NT2/D1 (cell line): ENCODE measurements around the gene ERBB4.

Experiments used
- DNase-seq: peaks from one replicate; pipeline ENCODE4 v3.0.0-alpha.2; 2011; ENCODE audit warnings: low read depth, low spot score
- H3K27me3 ChIP-seq: 2 replicates; pipeline ENCODE4 v1.6.0; 2011; ENCODE audit warnings: mild to moderate bottlenecking; ENCODE audit not compliant: insufficient read length, insufficient read depth
- H3K36me3 ChIP-seq: 2 replicates; pipeline ENCODE4 v1.6.1; 2011; ENCODE audit warnings: mild to moderate bottlenecking, low read length, mixed read lengths; ENCODE audit not compliant: insufficient read depth, insufficient read length
- H3K4me1 ChIP-seq: 2 replicates; pipeline ENCODE4 v1.5.1; 2011; ENCODE audit not compliant: insufficient read depth, insufficient read length
- H3K4me3 ChIP-seq: 2 replicates; pipeline ENCODE4 v1.5.1; 2011; ENCODE audit warnings: low read depth; ENCODE audit not compliant: insufficient read length
- H3K9ac ChIP-seq: 2 replicates; pipeline ENCODE4 v1.6.0; 2011; ENCODE audit warnings: low read depth; ENCODE audit not compliant: insufficient read length
- H3K9me3 ChIP-seq: 2 replicates; pipeline ENCODE4 v1.5.1; 2011; ENCODE audit warnings: mild to moderate bottlenecking, low read length; ENCODE audit not compliant: insufficient read depth
- SUZ12 ChIP-seq: IDR thresholded peaks from 2 replicates; pipeline ENCODE4 v1.6.1; 2011; ENCODE audit not compliant: insufficient read length, insufficient read depth; ENCODE audit errors: extremely low read depth
- YY1 ChIP-seq: IDR thresholded peaks from 2 replicates; pipeline ENCODE4 v1.6.1; 2011; ENCODE audit not compliant: insufficient read length, insufficient read depth
- ZNF274 ChIP-seq: IDR thresholded peaks from 2 replicates; pipeline ENCODE4 v1.6.1; 2011; ENCODE audit warnings: mild to moderate bottlenecking, low read depth, low read length

ERBB4 gene

GRCh38 chr2:211349031-211349430, 1189.6 kb downstream of the ERBB4 start:
- no peak for DNase-seq
- H3K36me3 ChIP-seq = no peaks in the 10 kb centered on the region
- H3K4me1 ChIP-seq = no peaks in the 10 kb centered on the region
- TF ChIP-seq SUZ12 (no peak), ZNF274 (no peak), YY1 (no peak)
- H3K27me3 ChIP-seq = no peaks in the 10 kb centered on the region
- H3K9ac ChIP-seq = no peak overlapping the region
- peaks cover 14% of the 10 kb centered on the region for H3K9me3 ChIP-seq
- H3K4me3 ChIP-seq = no peak overlapping the region

GRCh38 chr2:211347328-211347727, 1191.3 kb downstream of the ERBB4 start:
- H3K27me3 ChIP-seq = no peaks in the 10 kb centered on the region
- H3K36me3 ChIP-seq = no peaks in the 10 kb centered on the region
- peaks cover 14% of the 10 kb centered on the region for H3K9me3 ChIP-seq
- no peak overlapping the region for H3K9ac ChIP-seq
- TF ChIP-seq ZNF274 (no peak), YY1 (no peak), SUZ12 (no peak)
- H3K4me1 ChIP-seq = no peaks in the 10 kb centered on the region
- no peak overlapping the region for H3K4me3 ChIP-seq
- no peak for DNase-seq

GRCh38 chr2:211344289-211344688, 1194.3 kb downstream of the ERBB4 start:
- no peak overlapping the region for H3K9ac ChIP-seq
- no peak for DNase-seq
- no peaks in the 10 kb centered on the region for H3K4me1 ChIP-seq
- peaks cover 14% of the 10 kb centered on the region for H3K9me3 ChIP-seq
- no peak for TF ChIP-seq SUZ12
- TF ChIP-seq YY1 = no peak
- TF ChIP-seq ZNF274 = no peak
- no peak overlapping the region for H3K4me3 ChIP-seq
- H3K36me3 ChIP-seq = no peaks in the 10 kb centered on the region
- no peaks in the 10 kb centered on the region for H3K27me3 ChIP-seq

DNA sequence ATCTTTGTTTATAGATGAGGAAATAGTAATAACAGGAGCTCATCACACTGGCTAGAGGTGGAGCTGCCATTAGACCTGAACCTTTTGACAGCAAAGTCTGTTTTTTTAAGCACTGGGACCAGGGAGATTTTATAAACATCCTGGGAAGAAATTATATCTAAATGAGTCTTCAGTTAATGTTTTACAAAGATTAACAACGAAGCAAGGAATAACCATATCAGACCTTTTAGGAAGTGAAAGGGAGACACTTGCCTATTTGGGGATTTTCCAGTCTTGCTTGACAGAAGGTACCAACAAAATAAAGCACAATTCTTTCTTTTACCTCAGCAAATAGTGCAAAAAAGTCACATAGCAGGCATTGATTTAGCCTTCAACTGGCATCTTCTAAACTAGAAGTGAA, 1205.2 kb downstream of the ERBB4 start:
- H3K9me3 ChIP-seq = peaks cover 26% of the 10 kb centered on the region; the same call in 1 of the 2 replicates
- no peaks in the 10 kb centered on the region for H3K27me3 ChIP-seq
- no peaks in the 10 kb centered on the region for H3K36me3 ChIP-seq
- H3K4me3 ChIP-seq = no peak overlapping the region
- no peak for DNase-seq
- TF ChIP-seq YY1 = no peak
- TF ChIP-seq ZNF274 = no peak
- H3K4me1 ChIP-seq = no peaks in the 10 kb centered on the region
- no peak overlapping the region for H3K9ac ChIP-seq

DNA sequence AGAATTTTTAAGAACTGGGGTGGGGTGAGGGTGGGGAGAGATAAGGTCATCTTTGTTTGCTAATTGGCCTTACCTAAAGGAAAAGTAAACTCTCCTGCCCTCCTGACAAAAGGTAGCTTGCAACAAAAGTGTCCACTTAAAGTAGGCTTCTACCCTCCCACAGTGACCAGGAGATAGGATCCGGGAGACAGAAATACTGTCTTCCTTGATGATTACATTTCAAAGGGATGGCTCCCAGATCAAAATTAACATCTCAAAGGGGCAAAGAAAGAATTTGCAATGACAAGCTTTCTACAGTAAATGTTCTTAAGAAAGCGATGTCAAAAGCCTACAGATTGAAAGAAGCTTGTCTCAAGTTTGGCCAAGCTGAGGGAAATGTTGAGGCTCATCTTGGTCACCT, 1206.9 kb downstream of the ERBB4 start:
- Histone ChIP-seq H3K36me3 (no peaks in the 10 kb centered on the region), H3K4me1 (no peaks in the 10 kb centered on the region), H3K4me3 (no peak overlapping the region), H3K9me3 (peaks cover 26% of the 10 kb centered on the region; the same call in 1 of the 2 replicates), H3K9ac (no peak overlapping the region), H3K27me3 (no peaks in the 10 kb centered on the region)
- DNase-seq = peak; percentile 74
- TF ChIP-seq YY1 (no peak), ZNF274 (no peak), SUZ12 (no peak)

DNA sequence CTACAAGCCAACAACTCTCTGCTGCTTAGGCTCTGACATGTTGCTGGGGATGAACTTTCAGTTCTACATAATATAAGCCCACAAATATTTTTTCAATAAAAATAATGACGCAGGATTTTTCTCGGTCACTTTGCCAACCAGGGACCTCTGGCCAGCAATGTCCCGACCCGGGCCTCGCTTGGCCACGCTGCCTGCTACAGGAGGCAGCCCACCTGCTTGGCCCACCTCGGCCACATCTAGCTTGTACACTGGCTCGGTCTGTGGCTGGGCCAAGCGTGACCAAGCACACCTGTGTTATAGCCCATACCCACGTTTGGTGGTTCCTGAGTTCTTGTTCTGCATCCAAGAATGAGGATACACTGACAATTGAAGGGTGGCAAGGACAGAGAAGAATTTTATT, 1208.7 kb downstream of the ERBB4 start:
- H3K27me3 ChIP-seq = no peaks in the 10 kb centered on the region
- no peak for TF ChIP-seq YY1
- no peak for TF ChIP-seq SUZ12
- TF ChIP-seq ZNF274 = no peak

DNA sequence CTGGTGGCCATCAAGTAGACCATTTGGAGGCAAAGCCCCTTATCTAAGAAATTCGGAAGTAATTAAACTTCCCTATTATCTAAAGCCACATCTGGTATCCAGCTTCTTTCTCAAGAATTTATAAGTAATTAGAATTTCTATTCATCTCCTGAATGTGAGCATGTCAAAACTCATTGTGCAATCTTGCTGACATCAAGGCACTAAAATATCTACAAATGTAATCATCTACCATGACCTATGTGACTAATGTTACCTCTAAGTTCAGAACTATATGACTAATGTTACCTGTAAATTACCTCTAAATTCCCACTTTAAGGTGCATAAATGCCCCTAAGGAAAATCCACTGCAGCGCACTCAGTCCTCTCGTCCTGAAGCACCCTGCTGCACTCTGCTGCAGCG, 1209.2 kb downstream of the ERBB4 start:
- Histone ChIP-seq H3K27me3 (no peaks in the 10 kb centered on the region), H3K36me3 (no peaks in the 10 kb centered on the region), H3K9me3 (peaks cover 20% of the 10 kb centered on the region; the same call in 1 of the 2 replicates), H3K4me1 (no peaks in the 10 kb centered on the region), H3K4me3 (no peak overlapping the region), H3K9ac (no peak overlapping the region)
- TF ChIP-seq SUZ12 = no peak
- TF ChIP-seq YY1 = no peak
- TF ChIP-seq ZNF274 = no peak
- no peak for DNase-seq

More for the DNA sequence above, 1208.7 kb downstream of the ERBB4 start:
- DNase-seq = no peak
- no peak overlapping the region for H3K9ac ChIP-seq
- H3K9me3 ChIP-seq = peaks cover 20% of the 10 kb centered on the region; the same call in 1 of the 2 replicates
- H3K4me3 ChIP-seq = no peak overlapping the region
- no peaks in the 10 kb centered on the region for H3K36me3 ChIP-seq
- no peaks in the 10 kb centered on the region for H3K4me1 ChIP-seq
